ENCODE results near the gene RYR2.

RYR2 gene

DNA sequence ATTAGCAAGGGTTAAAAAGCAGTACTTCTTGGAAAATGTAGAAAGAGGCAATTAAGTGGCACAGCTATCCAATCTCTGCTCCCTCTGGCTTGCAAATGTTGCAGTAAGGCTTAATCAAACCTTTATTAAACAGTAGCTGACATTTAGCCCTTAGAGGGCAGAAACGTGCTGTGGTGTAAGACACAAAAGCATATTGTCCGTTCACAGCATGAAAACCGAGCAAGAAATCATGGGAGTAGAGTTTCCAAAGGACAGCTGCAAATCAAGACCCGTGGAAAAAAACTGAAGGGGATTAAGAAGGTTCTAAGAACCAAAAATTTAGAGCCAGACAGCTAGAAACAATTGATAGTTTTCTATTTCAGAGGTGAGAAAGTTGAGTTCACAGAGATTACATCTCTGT lies 835.6 kb downstream of the RYR2 start:
- in situ Hi-C loops (cut with MboI; ENCODE audit: low sequenced_read_pairs): no loop called here

GRCh38 chr1:237878406-237878805 lies 836.4 kb downstream of the RYR2 start:
- in situ Hi-C loops (cut with MboI; ENCODE audit: low sequenced_read_pairs): no loop called here

DNA sequence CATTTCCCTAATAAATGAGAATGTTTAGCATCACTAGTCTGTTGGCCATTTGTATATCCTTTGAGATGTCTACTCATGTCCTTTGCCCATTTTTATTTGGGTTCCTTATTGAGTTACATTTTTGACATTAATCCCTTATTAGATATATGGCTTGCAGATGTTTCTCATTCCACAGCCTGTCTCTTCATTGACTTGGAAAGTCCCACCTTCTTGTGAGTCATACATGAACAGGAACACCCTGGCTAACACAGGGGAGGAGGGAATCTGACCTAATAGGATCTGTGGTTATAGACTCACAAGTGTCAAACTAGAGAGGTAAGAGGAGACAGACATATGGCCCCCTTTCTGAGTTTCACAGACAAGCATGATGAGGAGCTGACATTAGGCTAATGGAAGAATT lies 837.2 kb downstream of the RYR2 start:
- in situ Hi-C loops (cut with MboI; ENCODE audit: low sequenced_read_pairs): no loop called here

All from HL-60/S4 treated with phorbol 12-myristate 13-acetate at 8.2 ng/mL for 4 days and 3 days (cell line).